H1 (cell line): ENCODE measurements around the gene ATP5F1C. TPM values are rescaled to one million over a fixed set of nuclear protein-coding genes. Genes with fewer than 3 reads are reported as not detected.

Source experiments
- CTCF ChIA-PET: fragments of 300-600 bp; sonication (Branson Sonifier 250); formaldehyde crosslinking; loops from one replicate; lab custom pipeline; 2021; ENCODE audit not compliant: partially characterized antibody; lab: Charles Lee
- POLR2A ChIA-PET: fragments of 300-600 bp; sonication (Branson Sonifier 250); formaldehyde crosslinking; loops from one replicate; lab custom pipeline; 2021; ENCODE audit warnings: inconsistent platforms; ENCODE audit not compliant: partially characterized antibody; lab: Charles Lee
- DNase-seq, 2 experiments: peaks; one replicate each; pipeline versions ENCODE4 v3.0.0 to v3.0.0-alpha.2; 2010 to 2022; ENCODE audit warnings: low spot score in 2 of 2, low read depth in 1 of 2, mixed read lengths in 1 of 2
- FAIRE-seq: peaks from 2 replicates; lab custom pipeline; 2011; peaks lifted over from hg19 to GRCh38; lab: Jason Lieb, UNC
- H2AFZ ChIP-seq: 2 replicates; pipeline ENCODE4 v1.8.1; 2012; ENCODE audit warnings: low read length, inconsistent platforms
- H2AK5ac ChIP-seq: 2 replicates; pipeline ENCODE4 v1.6.1; 2013; ENCODE audit warnings: low read depth, low read length
- H2BK120ac ChIP-seq: replicated peaks from 2 replicates; pipeline ENCODE3; 2013; ENCODE audit warnings: low read depth, low read length, inconsistent platforms
- H2BK12ac ChIP-seq: 2 replicates; pipeline ENCODE4 v1.6.1; 2013; ENCODE audit warnings: low read depth, low read length
- H2BK15ac ChIP-seq: 2 replicates; pipeline ENCODE4 v1.6.1; 2013; ENCODE audit warnings: low read length
- H2BK20ac ChIP-seq: 2 replicates; pipeline ENCODE4 v1.6.1; 2013; ENCODE audit warnings: low read length
- H2BK5ac ChIP-seq: 2 replicates; pipeline ENCODE4 v1.6.1; 2013; ENCODE audit warnings: low read depth, low read length
- H3K14ac ChIP-seq: 2 replicates; pipeline ENCODE4 v1.6.1; 2013; ENCODE audit warnings: inconsistent platforms; ENCODE audit not compliant: insufficient read length
- H3K18ac ChIP-seq: 2 replicates; pipeline ENCODE4 v1.6.1; 2013; ENCODE audit warnings: low read length; ENCODE audit errors: extremely low read depth
- H3K23ac ChIP-seq: 2 replicates; pipeline ENCODE4 v1.6.1; 2013; ENCODE audit warnings: inconsistent platforms; ENCODE audit not compliant: insufficient read length
- H3K23me2 ChIP-seq: 2 replicates; pipeline ENCODE4 v1.6.1; 2013; ENCODE audit warnings: low read depth, low read length
- H3K27ac ChIP-seq: 2 replicates; pipeline ENCODE4 v1.6.1; 2011; ENCODE audit warnings: low read depth, low read length, inconsistent platforms
- H3K27me3 ChIP-seq, 4 experiments: replicated peaks in 1 of 4; 1 replicate in 1 of 4; 2 replicates in 3 of 4; pipeline versions ENCODE4 v1.6.1 to v1.8.1; 2011 to 2013; ENCODE audit warnings: low read length in 3 of 4, mild to moderate bottlenecking in 3 of 4, inconsistent platforms in 2 of 4, mixed read lengths in 2 of 4, moderate library complexity in 1 of 4; ENCODE audit not compliant: control insufficient read depth in 3 of 4, insufficient read depth in 3 of 4; ENCODE audit errors: extremely low read depth in 1 of 4
- H3K36me3 ChIP-seq, 4 experiments: 2 replicates each; pipeline versions ENCODE4 v1.6.1 to v1.8.1; 2011 to 2013; ENCODE audit warnings: mild to moderate bottlenecking in 4 of 4, low read length in 3 of 4, moderate library complexity in 2 of 4, control low read depth in 1 of 4, inconsistent platforms in 1 of 4; ENCODE audit not compliant: insufficient read depth in 4 of 4, control insufficient read depth in 2 of 4
- H3K4ac ChIP-seq: replicated peaks from 2 replicates; pipeline ENCODE3; 2013; ENCODE audit warnings: low read length, low read depth, mixed read lengths, inconsistent platforms; ENCODE audit not compliant: insufficient read length
- H3K4me1 ChIP-seq, 4 experiments: replicated peaks in 1 of 4; 1 replicate in 1 of 4; 2 replicates in 3 of 4; pipeline versions ENCODE4 v1.6.1 to v1.8.1; 2011 to 2013; ENCODE audit warnings: low read length in 3 of 4, inconsistent platforms in 2 of 4, mixed read lengths in 1 of 4; ENCODE audit not compliant: insufficient read depth in 4 of 4, control insufficient read depth in 3 of 4
- H3K4me2 ChIP-seq, 2 experiments: 2 replicates each; pipeline versions ENCODE4 v1.6.1 to v1.8.1; 2011 to 2013; ENCODE audit warnings: low read depth in 2 of 2, low read length in 2 of 2, control low read depth in 1 of 2, inconsistent platforms in 1 of 2, mild to moderate bottlenecking in 1 of 2; ENCODE audit not compliant: insufficient read depth in 1 of 2
- H3K4me3 ChIP-seq, 4 experiments: fragments of 200-600, 300-600 bp in 1 of 4; sonication (generic), shearing (Covaris generic), sonication (Bioruptor Twin) in 1 of 4; 2 replicates each; pipeline versions ENCODE4 v1.5.1 to v1.8.1; 2011 to 2016; ENCODE audit warnings: low read length in 4 of 4, low read depth in 3 of 4, control low read depth in 2 of 4, inconsistent platforms in 2 of 4, mild to moderate bottlenecking in 2 of 4, mixed read lengths in 1 of 4, moderate library complexity in 1 of 4; ENCODE audit not compliant: insufficient read depth in 2 of 4; ENCODE audit errors: extremely low read depth in 1 of 4
- H3K56ac ChIP-seq: replicated peaks from 2 replicates; pipeline ENCODE3; 2013; ENCODE audit warnings: low read depth, mild to moderate bottlenecking, mixed read lengths, low read length, inconsistent platforms; ENCODE audit not compliant: insufficient read length
- H3K79me1 ChIP-seq: 2 replicates; pipeline ENCODE4 v1.6.1; 2013; ENCODE audit warnings: low read depth, low read length, control low read depth
- H3K79me2 ChIP-seq, 2 experiments: 2 replicates each; pipeline versions ENCODE4 v1.6.1 to v1.8.1; 2012 to 2013; ENCODE audit warnings: low read length in 2 of 2, mild to moderate bottlenecking in 2 of 2, inconsistent platforms in 1 of 2; ENCODE audit not compliant: insufficient read depth in 2 of 2, control insufficient read depth in 1 of 2
- H3K9ac ChIP-seq, 4 experiments: replicated peaks in 1 of 4; 1 replicate in 1 of 4; 2 replicates in 3 of 4; pipeline versions ENCODE4 v1.6.1 to v1.8.1; 2011 to 2013; ENCODE audit warnings: low read depth in 3 of 4, low read length in 3 of 4, control low read depth in 2 of 4, mild to moderate bottlenecking in 2 of 4, moderate library complexity in 2 of 4, inconsistent platforms in 1 of 4; ENCODE audit errors: extremely low read depth in 1 of 4
- H3K9me3 ChIP-seq, 2 experiments: 2 replicates each; pipeline versions ENCODE4 v1.6.1 to v1.8.1; 2012 to 2013; ENCODE audit warnings: mild to moderate bottlenecking in 2 of 2, moderate library complexity in 2 of 2, control low read depth in 1 of 2, inconsistent platforms in 1 of 2, low read depth in 1 of 2, low read length in 1 of 2, mixed read lengths in 1 of 2; ENCODE audit not compliant: insufficient read depth in 2 of 2
- H4K20me1 ChIP-seq, 2 experiments: replicated peaks in 1 of 2; 2 replicates each; pipeline versions ENCODE3 to v1.8.1; 2011 to 2013; ENCODE audit warnings: inconsistent platforms in 2 of 2, low read length in 2 of 2, mild to moderate bottlenecking in 1 of 2; ENCODE audit not compliant: insufficient read depth in 2 of 2, control insufficient read depth in 1 of 2
- H4K5ac ChIP-seq: 2 replicates; pipeline ENCODE4 v1.6.1; 2013; ENCODE audit warnings: low read length, low read depth, mixed read lengths, inconsistent platforms; ENCODE audit not compliant: insufficient read length
- H4K8ac ChIP-seq: 2 replicates; pipeline ENCODE4 v1.8.0; 2013; ENCODE audit warnings: mild to moderate bottlenecking, moderate library complexity, low read length, inconsistent platforms; ENCODE audit not compliant: insufficient read depth; ENCODE audit errors: extremely low read depth
- H4K91ac ChIP-seq: replicated peaks from 2 replicates; pipeline ENCODE3; 2013; ENCODE audit warnings: low read length, mixed read lengths, inconsistent platforms; ENCODE audit not compliant: insufficient read length
- WGBS, 2 experiments: shearing (Covaris generic) in 1 of 2; methylation state at CpG; one replicate each; pipeline versions ENCODE4 v1.1.6 to v1.1.7; 2013 to 2015; ENCODE audit warnings: low lambda C conversion rate in 2 of 2, mixed read lengths in 2 of 2, inconsistent platforms in 1 of 2, low coverage in 1 of 2, missing lambda C conversion rate in 1 of 2; ENCODE audit not compliant: insufficient replicate concordance in 2 of 2, insufficient coverage in 1 of 2, insufficient read length in 1 of 2; ENCODE audit errors: extremely low coverage in 1 of 2, missing lambda C conversion rate in 1 of 2; 5-methylcytosine and 5-hydroxymethylcytosine counted together
- polyA plus RNA-seq, 7 experiments: library from polyadenylated mRNA; depleted of rRNA in 3 of 7; stranded (reverse) in 5 of 7; unstranded in 2 of 7; fragments of >200 nt in 5 of 7; fragments of 200-250 nt in 2 of 7; gene quantifications; 1 replicate in 5 of 7; 2 replicates in 1 of 7; 4 replicates in 1 of 7; pipeline versions ENCODE4 v1.2.1 to v1.2.3, GENCODE V29; 2011 to 2013; ENCODE audit warnings: missing spikeins in 2 of 7, mixed read lengths in 2 of 7
- total RNA-seq: library from RNA; stranded (reverse); fragmentation: NEBNext Ultra II Directional; extraction: Animal tissue kit (Norgen Biotek cat#: 25700); gene quantifications from 2 replicates; pipeline ENCODE4 v1.2.1, GENCODE V29; 2021

ATP5F1C gene
- total and polyA plus RNA-seq, 2 of the 8 experiments (the other 6 are each of a cell fraction or from before 2014, with no cell fraction given) = 221 to 265 TPM

- Histone ChIP-seq H3K36me3 (peaks cover 0 to under 1% (median 0%) of the 10 kb centered on the region in 4 experiments; a peak in 1 of 8 replicates), H4K91ac (no peak overlapping the region), H3K4me1 (peaks cover 0 to 4% (median under 1%) of the 10 kb centered on the region in 4 experiments; a peak in 1 of 7 replicates), H3K4ac (no peak overlapping the region), H3K4me2 (no peak overlapping the region), H3K23me2 (peaks cover 8% of the 10 kb centered on the region), H2BK20ac (no peak overlapping the region), H2BK120ac (no peak overlapping the region), H2BK12ac (no peak overlapping the region), H3K56ac (no peak overlapping the region), H3K4me3 (no peak overlapping the region), H2AFZ (no peak overlapping the region), H3K79me1 (no peaks in the 10 kb centered on the region), H2BK15ac (no peak overlapping the region), H2AK5ac (no peak overlapping the region), H4K8ac (no peak overlapping the region), H4K5ac (no peak overlapping the region), H3K14ac (no peak overlapping the region), H3K27me3 (no peaks in the 10 kb centered on the region), H4K20me1 (no peaks in the 10 kb centered on the region), H3K79me2 (no peaks in the 10 kb centered on the region; a peak in 1 of 4 replicates), H3K18ac (no peak overlapping the region), H3K23ac (no peak overlapping the region), H3K9ac (no peak overlapping the region), H2BK5ac (no peak overlapping the region), H3K9me3 (no peaks in the 10 kb centered on the region; a peak in 1 of 4 replicates), H3K27ac (no peak overlapping the region)
- ChIA-PET POLR2A (interaction anchor here (1.2 to 1.5 kb wide), 2 partner anchors 9 to 26 kb away, joined by 3 to 6 read pairs; partner anchors contain the start of genes ATP5F1C and KIN), CTCF (interaction anchor here (0.5 to 2.2 kb wide), 7 partner anchors 9 to 379 kb away, joined by 3 to 5 read pairs (median 4); partner anchors contain the start of gene ATP5F1C)
- DNase-seq = no peak
- 63% methylated on average over 3 of the region's 3 CpGs; no CpG with 5 or more reads in 1 of the 2 experiments for WGBS, 2 experiments
- no peak for FAIRE-seq
Measured at GRCh38 chr10:7813481-7813880, 25.5 kb downstream of the ATP5F1C start.
